ENCODE data around the gene STIM2. TPM values are rescaled to one million over a fixed set of nuclear protein-coding genes. Genes with fewer than 3 reads are reported as not detected.

The STIM2 gene
- total RNA-seq, 1 donor from 2014 or later: 43.9 TPM

DNA sequence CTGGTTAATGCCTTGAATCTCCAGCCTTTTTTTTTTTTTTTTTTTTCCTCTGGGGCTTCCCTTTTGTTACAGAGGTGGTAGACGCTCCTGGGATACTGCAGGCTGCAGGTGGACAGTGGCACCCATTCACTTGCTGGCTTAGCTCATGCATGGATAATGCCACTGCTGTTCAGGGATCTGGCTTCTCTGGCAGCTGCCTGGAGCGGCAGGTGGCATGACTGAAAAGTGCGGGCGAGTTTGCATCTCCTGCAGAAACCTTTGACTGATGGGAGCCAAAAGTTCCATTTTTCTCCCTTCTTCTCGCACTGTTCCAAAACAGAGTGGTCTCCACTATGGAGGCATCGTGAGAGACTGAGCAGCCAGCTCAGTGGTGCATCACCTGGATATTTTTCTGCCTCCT is 5.9 kb upstream of the STIM2 start:
- no peak for ATAC-seq
- TF ChIP-seq, protein P1, sequence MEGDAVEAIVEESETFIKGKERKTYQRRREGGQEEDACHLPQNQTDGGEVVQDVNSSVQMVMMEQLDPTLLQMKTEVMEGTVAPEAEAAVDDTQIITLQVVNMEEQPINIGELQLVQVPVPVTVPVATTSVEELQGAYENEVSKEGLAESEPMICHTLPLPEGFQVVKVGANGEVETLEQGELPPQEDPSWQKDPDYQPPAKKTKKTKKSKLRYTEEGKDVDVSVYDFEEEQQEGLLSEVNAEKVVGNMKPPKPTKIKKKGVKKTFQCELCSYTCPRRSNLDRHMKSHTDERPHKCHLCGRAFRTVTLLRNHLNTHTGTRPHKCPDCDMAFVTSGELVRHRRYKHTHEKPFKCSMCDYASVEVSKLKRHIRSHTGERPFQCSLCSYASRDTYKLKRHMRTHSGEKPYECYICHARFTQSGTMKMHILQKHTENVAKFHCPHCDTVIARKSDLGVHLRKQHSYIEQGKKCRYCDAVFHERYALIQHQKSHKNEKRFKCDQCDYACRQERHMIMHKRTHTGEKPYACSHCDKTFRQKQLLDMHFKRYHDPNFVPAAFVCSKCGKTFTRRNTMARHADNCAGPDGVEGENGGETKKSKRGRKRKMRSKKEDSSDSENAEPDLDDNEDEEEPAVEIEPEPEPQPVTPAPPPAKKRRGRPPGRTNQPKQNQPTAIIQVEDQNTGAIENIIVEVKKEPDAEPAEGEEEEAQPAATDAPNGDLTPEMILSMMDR (IDR thresholded peaks at IDR 0.05): no peak
- Histone ChIP-seq H3K27ac (no peak overlapping the region), H3K9me3 (no peaks in the 10 kb centered on the region), H3K4me3 (no peak overlapping the region), H3K27me3 (ENCODE audit: low read depth) (no peaks in the 10 kb centered on the region), H3K4me1 (peaks cover 22% of the 10 kb centered on the region), H3K36me3 (no peaks in the 10 kb centered on the region)
- intact Hi-C loops (cut with DNase I): no loop called here
- no peak for DNase-seq

- Histone ChIP-seq H3K36me3 (no peaks in the 10 kb centered on the region), H3K27me3 (ENCODE audit: low read depth) (no peaks in the 10 kb centered on the region), H3K9me3 (no peaks in the 10 kb centered on the region), H3K4me3 (peak overlapping the region; percentile 82), H3K27ac (peak overlapping the region; percentile 97), H3K4me1 (peaks cover 25% of the 10 kb centered on the region)
- ATAC-seq: no peak
- no peak for DNase-seq
- TF ChIP-seq, protein P1 (IDR thresholded peaks at IDR 0.05): no peak
- intact Hi-C loops (cut with DNase I): no loop called here
These were observed 3.7 kb upstream of the STIM2 start for GRCh38 chr4:26856906-26857277.

- Histone ChIP-seq H3K9me3 (no peaks in the 10 kb centered on the region), H3K4me1 (peaks cover 27% of the 10 kb centered on the region), H3K36me3 (no peaks in the 10 kb centered on the region), H3K4me3 (peak overlapping the region; percentile 82), H3K27me3 (ENCODE audit: low read depth) (no peaks in the 10 kb centered on the region), H3K27ac (peak overlapping the region; percentile 97)
- peak; percentile 94 for DNase-seq
- intact Hi-C loops (cut with DNase I): no loop called here
- peak; percentile 86 to 89 for ATAC-seq
- TF ChIP-seq, protein P1 (IDR thresholded peaks at IDR 0.05): no peak
These were observed 3.2 kb upstream of the STIM2 start for GRCh38 chr4:26857278-26858034.

DNA sequence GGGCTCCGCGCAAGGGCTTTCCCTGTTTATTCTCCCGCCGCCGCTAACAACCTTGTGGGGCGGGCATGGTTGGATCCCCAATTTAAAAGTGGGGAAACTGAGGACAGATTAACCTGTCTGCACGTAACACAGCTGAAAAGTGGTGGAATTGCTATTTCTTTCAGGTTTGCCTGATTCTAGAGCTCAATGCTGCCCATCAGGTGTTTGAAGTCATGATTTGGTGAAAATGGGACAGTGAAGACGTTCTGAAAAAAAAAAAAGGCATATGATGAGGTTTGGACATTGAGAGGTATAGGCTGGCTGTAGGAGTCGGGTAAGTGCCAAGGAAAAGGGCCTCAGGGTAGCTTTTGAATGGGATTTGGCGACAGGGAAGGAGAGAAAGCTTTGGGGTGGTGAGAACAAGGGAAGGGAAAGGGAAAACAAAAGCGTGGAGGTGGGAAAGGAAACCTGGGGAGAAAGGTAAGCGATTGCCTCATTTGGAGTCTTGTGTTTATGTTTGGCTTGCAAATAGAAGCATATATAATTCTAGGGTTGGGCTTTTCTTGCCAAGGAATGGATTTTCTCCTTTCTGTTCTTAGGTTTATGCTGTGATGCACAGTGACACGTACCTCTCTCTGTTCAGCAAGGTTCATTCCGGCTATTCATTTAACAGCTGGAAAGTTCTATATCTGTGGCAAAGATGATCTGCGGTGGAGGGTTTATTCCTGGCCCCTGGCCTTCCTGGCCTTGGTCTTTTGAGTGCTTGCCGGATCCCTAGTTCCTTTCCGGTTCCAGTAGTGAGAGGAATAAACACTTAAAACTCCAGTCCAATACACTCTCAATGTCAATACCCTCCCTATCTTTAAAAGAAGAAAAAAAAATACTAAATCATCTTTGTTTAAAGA is 2.4 kb upstream of the STIM2 start:
- Histone ChIP-seq H3K4me1 (peaks cover 35% of the 10 kb centered on the region), H3K27me3 (ENCODE audit: low read depth) (no peaks in the 10 kb centered on the region), H3K9me3 (no peaks in the 10 kb centered on the region), H3K27ac (peak overlapping the region; percentile 97), H3K4me3 (peak overlapping the region; percentile 82), H3K36me3 (no peaks in the 10 kb centered on the region)
- no peak for ATAC-seq
- no peak for DNase-seq
- TF ChIP-seq, protein P1 (IDR thresholded peaks at IDR 0.05): no peak
- intact Hi-C loops (cut with DNase I): no loop called here

- H3K4me1 ChIP-seq: peaks cover 42% of the 10 kb centered on the region
- H3K9me3 ChIP-seq: no peaks in the 10 kb centered on the region
- peak overlapping the region; percentile 82 for H3K4me3 ChIP-seq
- no peaks in the 10 kb centered on the region for H3K36me3 ChIP-seq
- H3K27ac ChIP-seq: peak overlapping the region; percentile 97
- no peak for ATAC-seq
- intact Hi-C loops (cut with DNase I): no loop called here
- no peaks in the 10 kb centered on the region for H3K27me3 ChIP-seq (ENCODE audit: low read depth)
- TF ChIP-seq, protein P1 (IDR thresholded peaks at IDR 0.05): no peak
- DNase-seq: no peak
These were observed 1.7 kb upstream of the STIM2 start for GRCh38 chr4:26858947-26859401.

Measured in lower lobe of right lung (tissue), 2 donors.